Loucy (cell line): ENCODE measurements around the gene MCOLN1.

ENCODE experiments used
- CTCF ChIP-seq: fragments of 200-600 bp; sonication (generic); conservative IDR thresholded peaks from 2 replicates; pipeline ENCODE4 v1.5.1; 2014; ENCODE audit warnings: mild to moderate bottlenecking, antibody characterized with exemption, low read length
- EZH2phosphoT487 ChIP-seq: fragments of 200-600 bp; IDR thresholded peaks from 2 replicates; pipeline ENCODE4 v1.6.1; 2018; ENCODE audit warnings: antibody characterized with exemption, mild to moderate bottlenecking, moderate library complexity, borderline replicate concordance

DNA sequence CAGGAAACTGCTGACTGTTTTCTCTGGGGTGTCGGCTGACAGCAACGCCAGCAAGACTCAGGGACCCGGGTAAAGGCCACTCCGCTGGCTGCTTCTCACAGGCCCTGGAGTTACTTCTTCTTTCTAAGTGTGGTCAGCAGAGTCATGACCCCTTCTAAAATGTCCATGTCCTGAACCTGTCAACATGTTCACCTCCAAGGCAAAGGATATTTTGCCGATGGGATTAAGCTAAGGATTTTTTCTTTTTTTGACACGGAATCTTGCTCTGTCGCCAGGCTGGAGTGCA is 41.5 kb upstream of the MCOLN1 start:
- TF ChIP-seq CTCF, result no peak
- TF ChIP-seq EZH2phosphoT487, result no peak
